GM12864 (cell line): ENCODE measurements around the gene SECISBP2.

ENCODE experiments used
- DNase-seq: peaks from one replicate; pipeline ENCODE4 v3.0.0-alpha.2; 2011; ENCODE audit warnings: low read depth
- H3K4me3 ChIP-seq: 2 replicates; pipeline ENCODE4 v1.5.1; 2011; ENCODE audit warnings: mild to moderate bottlenecking, low read depth, low read length, control low read depth
- TF ChIP-seq, protein P1 (sequence below): IDR thresholded peaks from 2 replicates; pipeline ENCODE4 v1.5.1; 2011; ENCODE audit warnings: low read depth, mild to moderate bottlenecking, moderate library complexity, low read length, control low read depth, inconsistent platforms; ENCODE audit errors: missing control alignments

The SECISBP2 gene

DNA sequence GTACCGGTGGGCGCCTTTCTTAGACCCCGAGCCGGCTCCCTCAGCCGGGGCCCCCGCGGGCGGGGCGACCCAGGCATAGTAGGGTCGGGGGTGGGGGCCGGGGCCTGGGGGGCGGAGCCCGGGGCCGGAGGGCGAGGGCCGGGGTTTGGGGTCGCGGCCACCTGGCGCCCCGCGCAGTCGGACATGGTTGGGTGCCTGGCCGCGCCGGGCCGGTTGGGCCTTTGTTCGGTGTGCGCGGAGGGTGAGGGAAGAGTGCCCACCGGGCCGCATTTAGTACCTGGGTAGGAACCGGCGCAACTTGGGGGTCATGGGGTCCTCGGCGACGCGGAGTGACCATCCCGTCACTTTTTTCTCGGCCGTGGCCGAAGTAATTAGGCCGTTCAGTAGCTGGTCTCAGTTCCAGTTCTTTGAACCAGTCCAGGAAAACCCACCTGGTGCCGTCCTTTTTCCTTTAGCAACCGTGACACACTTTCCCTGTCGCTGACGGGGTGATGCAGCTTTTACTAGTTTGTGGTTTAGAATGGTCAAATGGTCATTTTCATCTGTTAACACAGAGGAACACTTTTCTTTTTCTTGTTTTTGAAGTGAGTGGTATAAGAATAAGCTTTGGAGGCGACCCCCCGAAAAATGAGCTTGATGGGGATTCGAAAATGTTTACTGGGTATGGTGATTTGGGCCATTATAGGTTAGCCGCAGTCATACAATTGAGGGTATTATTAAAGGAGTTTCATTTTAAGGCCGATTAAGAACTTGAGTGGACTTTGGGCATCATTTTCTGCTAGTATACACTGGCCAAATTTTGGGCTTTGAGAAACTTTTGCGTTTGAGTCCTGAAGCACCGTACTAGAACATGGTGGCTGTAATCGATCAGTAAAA, 6.7 kb upstream of the SECISBP2 start:
- TF ChIP-seq, protein P1, sequence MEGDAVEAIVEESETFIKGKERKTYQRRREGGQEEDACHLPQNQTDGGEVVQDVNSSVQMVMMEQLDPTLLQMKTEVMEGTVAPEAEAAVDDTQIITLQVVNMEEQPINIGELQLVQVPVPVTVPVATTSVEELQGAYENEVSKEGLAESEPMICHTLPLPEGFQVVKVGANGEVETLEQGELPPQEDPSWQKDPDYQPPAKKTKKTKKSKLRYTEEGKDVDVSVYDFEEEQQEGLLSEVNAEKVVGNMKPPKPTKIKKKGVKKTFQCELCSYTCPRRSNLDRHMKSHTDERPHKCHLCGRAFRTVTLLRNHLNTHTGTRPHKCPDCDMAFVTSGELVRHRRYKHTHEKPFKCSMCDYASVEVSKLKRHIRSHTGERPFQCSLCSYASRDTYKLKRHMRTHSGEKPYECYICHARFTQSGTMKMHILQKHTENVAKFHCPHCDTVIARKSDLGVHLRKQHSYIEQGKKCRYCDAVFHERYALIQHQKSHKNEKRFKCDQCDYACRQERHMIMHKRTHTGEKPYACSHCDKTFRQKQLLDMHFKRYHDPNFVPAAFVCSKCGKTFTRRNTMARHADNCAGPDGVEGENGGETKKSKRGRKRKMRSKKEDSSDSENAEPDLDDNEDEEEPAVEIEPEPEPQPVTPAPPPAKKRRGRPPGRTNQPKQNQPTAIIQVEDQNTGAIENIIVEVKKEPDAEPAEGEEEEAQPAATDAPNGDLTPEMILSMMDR, result no peak
- H3K4me3 ChIP-seq, result peak overlapping the region; percentile 71
- no peak for DNase-seq

DNA sequence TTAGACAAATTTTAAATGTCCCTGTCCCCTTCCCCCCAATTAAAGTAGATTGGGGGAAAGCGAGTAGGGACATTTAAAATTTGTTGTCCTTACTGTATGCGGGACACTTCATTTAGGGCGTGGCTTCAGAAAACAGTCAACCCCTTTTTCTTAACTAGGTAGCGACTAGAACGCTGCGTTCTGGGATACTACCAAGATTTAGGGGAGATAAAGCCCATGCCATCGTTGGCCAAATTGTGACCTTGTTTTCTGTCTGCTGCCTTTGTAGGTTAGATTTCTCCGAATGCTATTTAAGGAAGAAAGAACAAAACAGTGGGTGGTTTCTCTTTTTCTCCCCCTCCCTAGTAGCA, 6.1 kb upstream of the SECISBP2 start:
- TF ChIP-seq, protein P1, result no peak
- peak overlapping the region; percentile 71 for H3K4me3 ChIP-seq
- no peak for DNase-seq

DNA sequence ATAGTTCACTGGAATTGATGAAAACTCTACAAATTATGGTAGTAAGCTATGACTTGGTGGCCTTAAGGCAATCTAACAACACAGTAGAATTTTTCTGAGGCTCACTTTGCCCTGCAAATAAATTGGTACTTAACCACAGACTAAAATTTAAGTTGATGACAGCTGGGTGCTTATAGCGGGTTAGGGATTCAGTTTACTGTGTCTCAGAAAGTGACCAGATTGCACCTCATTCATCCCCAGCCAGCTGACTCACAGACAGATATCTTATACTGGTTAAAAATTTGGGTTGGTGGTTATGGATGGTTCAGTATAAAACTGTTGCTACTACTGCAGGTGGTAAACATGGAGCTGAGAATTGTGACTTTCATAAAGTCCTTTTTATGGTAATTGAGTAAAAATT, 4.5 kb upstream of the SECISBP2 start:
- no peak for DNase-seq
- TF ChIP-seq, protein P1, result no peak
- peak overlapping the region; percentile 71 for H3K4me3 ChIP-seq

DNA sequence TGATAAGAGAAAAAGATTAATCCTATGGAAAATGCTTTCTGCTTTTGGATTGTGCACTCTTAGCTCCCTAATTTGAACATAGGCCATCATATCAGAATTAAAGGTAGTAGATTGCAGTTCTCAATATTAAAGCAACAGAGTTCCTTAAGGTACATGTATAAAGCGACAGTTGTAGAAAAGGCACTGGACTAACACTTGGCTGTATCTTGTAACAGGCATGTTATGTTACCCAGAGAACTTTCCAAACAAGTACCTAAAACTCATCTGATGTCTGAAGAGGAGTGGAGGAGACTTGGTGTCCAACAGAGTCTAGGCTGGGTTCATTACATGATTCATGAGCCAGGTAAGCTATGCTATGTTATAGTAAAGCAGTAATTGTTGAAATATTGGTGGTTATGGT, 3.3 kb upstream of the SECISBP2 start:
- no peak for DNase-seq
- peak overlapping the region; percentile 30; the same call in 1 of the 2 replicates for H3K4me3 ChIP-seq
- TF ChIP-seq, protein P1, result no peak

DNA sequence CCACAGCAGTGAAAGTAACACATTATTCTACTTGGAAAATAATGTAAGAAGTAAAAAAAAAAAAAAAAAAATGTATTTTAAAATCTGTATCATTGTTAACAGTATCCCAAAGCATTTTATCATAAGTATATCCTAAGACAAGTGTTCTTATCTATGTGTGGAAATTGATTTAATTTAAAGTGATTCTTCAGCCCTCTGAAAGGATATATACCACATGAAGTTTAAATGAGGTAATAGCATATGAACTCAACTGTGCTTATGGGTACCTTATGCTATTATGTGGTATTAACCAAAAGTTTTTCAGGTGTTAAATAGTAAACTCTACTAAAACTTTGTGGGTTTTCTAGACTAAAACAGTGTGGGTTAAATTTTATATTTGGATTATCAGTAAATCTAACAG, 2.8 kb upstream of the SECISBP2 start:
- DNase-seq, result no peak
- TF ChIP-seq, protein P1, result no peak
- H3K4me3 ChIP-seq, result no peak overlapping the region

DNA sequence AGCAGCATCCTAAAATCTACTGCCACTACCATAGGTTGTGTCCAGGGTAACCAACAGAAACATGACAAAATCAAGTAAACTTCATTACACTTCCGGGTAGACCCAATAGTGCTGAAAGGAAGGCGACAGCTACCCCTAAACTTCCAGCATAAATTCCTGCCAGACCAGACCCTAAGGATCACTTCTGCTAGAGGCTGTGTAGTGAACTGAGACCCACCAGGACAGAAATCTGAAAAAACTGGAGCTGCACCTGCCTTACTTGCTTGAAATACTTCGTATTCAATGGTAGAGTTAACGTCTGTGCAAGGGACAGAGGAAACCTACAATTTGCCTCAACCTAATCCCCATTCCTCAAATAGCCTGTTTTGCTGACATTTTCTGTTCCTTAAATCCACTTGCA, 1.0 kb upstream of the SECISBP2 start:
- TF ChIP-seq, protein P1, result no peak
- no peak for DNase-seq
- peak overlapping the region; percentile 78 for H3K4me3 ChIP-seq
